ENCODE measurements around the gene ASF1A. TPM values are rescaled to one million over a fixed set of nuclear protein-coding genes. Genes with fewer than 3 reads are reported as not detected.

ASF1A gene
- total and polyA plus RNA-seq, 8 donors: 0.87 to 39.7 (median 14.5) TPM

- TF ChIP-seq EP300 (IDR thresholded peaks at IDR 0.05) (no peak), POLR2AphosphoS5 (IDR thresholded peaks at IDR 0.05) (no peak), POLR2A (IDR thresholded peaks at IDR 0.05) (no peak), CTCF (IDR thresholded peaks at IDR 0.05) (no peak)
- WGBS, 5 donors: 83 to 91% (median 88%) methylated on average over 2 of the region's 2 CpGs
- H3K27me3 ChIP-seq: no peaks in the 10 kb centered on the region
- DNase-seq: no peak
- no peak overlapping the region for H3K4me3 ChIP-seq
- H3K27ac ChIP-seq: no peak overlapping the region
- intact Hi-C loops (cut with DNase I; ENCODE audit: low total_unique reads): no loop called here
- H3K36me3 ChIP-seq: no peaks in the 10 kb centered on the region
- peaks cover 0 to 16% (median 5%) of the 10 kb centered on the region in 4 donors for H3K4me1 ChIP-seq
- H3K9me3 ChIP-seq: no peaks in the 10 kb centered on the region
Measured at GRCh38 chr6:118873239-118873638, 20.7 kb upstream of the ASF1A start.

- Histone ChIP-seq H3K36me3 (no peaks in the 10 kb centered on the region), H3K4me1 (peaks cover 0 to 11% (median 5%) of the 10 kb centered on the region in 4 donors), H3K27ac (no peak overlapping the region), H3K27me3 (no peaks in the 10 kb centered on the region), H3K9me3 (no peaks in the 10 kb centered on the region), H3K4me3 (no peak overlapping the region)
- no peak for TF ChIP-seq POLR2AphosphoS5 (IDR thresholded peaks at IDR 0.05)
- no peak for TF ChIP-seq POLR2A (IDR thresholded peaks at IDR 0.05)
- no peak for TF ChIP-seq CTCF (IDR thresholded peaks at IDR 0.05)
- DNase-seq: no peak
- intact Hi-C loops (cut with DNase I; ENCODE audit: low total_unique reads): no loop called here
- WGBS, 5 donors: 42 to 59% (median 53%) methylated on average over 2 of the region's 2 CpGs
Measured at GRCh38 chr6:118875672-118876071, 18.3 kb upstream of the ASF1A start.

GRCh38 chr6:118876198-118876597 is 17.8 kb upstream of the ASF1A start:
- Histone ChIP-seq H3K4me1 (peaks cover 0 to 15% (median 7%) of the 10 kb centered on the region in 4 donors), H3K9me3 (no peaks in the 10 kb centered on the region), H3K27ac (no peak overlapping the region), H3K4me3 (no peak overlapping the region), H3K27me3 (no peaks in the 10 kb centered on the region), H3K36me3 (no peaks in the 10 kb centered on the region)
- WGBS, 5 donors: 71 to 94% (median 84%) methylated on average over 1 of the region's 1 CpG
- intact Hi-C loops (cut with DNase I; ENCODE audit: low total_unique reads): no loop called here
- DNase-seq: no peak
- no peak for TF ChIP-seq POLR2AphosphoS5 (IDR thresholded peaks at IDR 0.05)
- no peak for TF ChIP-seq CTCF (IDR thresholded peaks at IDR 0.05)
- no peak for TF ChIP-seq EP300 (IDR thresholded peaks at IDR 0.05)
- no peak for TF ChIP-seq POLR2A (IDR thresholded peaks at IDR 0.05)

GRCh38 chr6:118876814-118877213 is 17.1 kb upstream of the ASF1A start:
- H3K9me3 ChIP-seq: no peaks in the 10 kb centered on the region
- no peaks in the 10 kb centered on the region for H3K36me3 ChIP-seq
- DNase-seq: no peak
- TF ChIP-seq EP300 (IDR thresholded peaks at IDR 0.05): no peak
- no peak for TF ChIP-seq CTCF (IDR thresholded peaks at IDR 0.05)
- TF ChIP-seq POLR2A (IDR thresholded peaks at IDR 0.05): no peak
- TF ChIP-seq POLR2AphosphoS5 (IDR thresholded peaks at IDR 0.05): no peak
- intact Hi-C loops (cut with DNase I; ENCODE audit: low total_unique reads): no loop called here
- no peaks in the 10 kb centered on the region for H3K27me3 ChIP-seq
- H3K4me1 ChIP-seq: peaks cover 0 to 22% (median 10%) of the 10 kb centered on the region in 4 donors
- H3K4me3 ChIP-seq: no peak overlapping the region
- no peak overlapping the region for H3K27ac ChIP-seq

Measured in stomach (tissue), 9 donors.